GM18861 (cell line): ENCODE data around the gene PDE1A.

Experiments
- ATAC-seq: cut with Tn5 transposase; IDR thresholded peaks from one replicate; pipeline ENCODE4 v1.9.1; 2021; ENCODE audit not compliant: unreplicated experiment

Gene PDE1A

DNA sequence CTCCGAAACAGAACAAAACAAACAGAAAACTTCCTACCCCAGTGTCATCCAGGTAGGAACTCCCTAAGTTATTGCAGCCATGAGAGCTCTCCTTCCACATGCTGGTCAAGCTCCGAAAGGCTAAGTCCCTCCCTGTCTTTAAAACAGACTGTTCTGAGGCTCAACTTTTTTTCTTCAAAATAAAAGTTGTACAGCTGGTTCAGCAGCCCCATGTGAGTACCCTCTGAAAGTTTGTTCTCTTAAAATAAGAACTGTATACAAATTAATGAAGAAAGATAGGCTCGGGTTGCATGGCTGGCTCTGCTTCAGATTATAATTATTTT is at the start of gene PDE1A:
TSS of gene PDE1A (minus strand) at position 119 of the 323 bp plus-strand sequence.
- no peak for ATAC-seq

DNA sequence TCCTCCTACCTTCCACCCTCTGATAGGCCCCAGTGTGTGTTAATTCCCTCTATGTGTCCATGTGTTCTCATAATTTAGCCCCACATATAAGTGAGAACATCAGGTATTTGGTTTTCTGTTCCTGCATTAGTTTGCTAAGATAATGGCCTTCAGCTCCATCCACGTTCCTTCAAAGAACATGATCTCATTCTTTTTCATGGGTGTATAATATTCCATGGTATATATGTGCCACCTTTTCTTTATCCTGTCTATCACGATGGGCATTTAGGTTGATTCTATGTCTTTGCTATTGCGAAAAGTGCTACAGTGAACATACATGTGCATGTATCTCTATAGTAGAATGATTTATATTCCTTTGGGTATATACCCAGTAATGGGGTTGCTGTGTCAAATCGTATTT is 46.8 kb upstream of the PDE1A start:
- no peak for ATAC-seq

DNA sequence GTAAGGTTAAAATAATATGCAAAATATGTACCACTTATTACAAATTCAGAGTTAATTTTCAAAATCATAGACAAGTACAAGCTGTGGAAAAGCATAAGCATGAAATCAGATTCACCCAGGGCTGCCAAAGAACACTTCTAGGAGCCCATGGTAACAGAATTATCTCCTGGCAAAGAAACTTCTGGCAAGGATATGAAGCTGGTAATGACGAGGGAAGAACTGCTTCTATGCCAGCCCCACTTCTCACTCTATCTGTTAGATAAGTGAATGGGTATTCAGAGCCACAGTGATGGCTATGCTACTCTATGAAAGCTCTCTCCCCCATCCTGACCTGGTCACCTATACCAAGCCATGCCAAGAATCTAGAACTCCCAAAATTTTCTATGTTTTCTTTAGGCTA is 36.9 kb upstream of the PDE1A start:
- no peak for ATAC-seq

DNA sequence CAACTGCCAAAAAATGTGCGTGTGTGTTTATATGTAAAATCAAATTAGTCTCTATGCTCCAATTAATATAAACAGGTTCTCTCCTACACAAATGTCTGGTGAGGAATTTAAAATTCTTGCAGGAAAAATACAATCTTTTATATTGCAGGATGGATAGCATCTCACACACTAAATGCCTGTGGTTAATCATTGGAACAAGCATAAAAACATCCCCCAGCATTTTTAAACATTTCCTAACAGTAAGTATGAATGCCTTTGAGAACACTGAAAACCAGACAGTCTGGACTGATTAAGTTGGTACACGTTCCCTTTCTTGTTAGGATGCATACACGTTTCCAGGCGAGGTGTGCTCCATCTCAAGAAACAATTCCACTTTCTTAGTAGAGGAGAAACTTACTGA is 29.9 kb upstream of the PDE1A start:
- no peak for ATAC-seq

DNA sequence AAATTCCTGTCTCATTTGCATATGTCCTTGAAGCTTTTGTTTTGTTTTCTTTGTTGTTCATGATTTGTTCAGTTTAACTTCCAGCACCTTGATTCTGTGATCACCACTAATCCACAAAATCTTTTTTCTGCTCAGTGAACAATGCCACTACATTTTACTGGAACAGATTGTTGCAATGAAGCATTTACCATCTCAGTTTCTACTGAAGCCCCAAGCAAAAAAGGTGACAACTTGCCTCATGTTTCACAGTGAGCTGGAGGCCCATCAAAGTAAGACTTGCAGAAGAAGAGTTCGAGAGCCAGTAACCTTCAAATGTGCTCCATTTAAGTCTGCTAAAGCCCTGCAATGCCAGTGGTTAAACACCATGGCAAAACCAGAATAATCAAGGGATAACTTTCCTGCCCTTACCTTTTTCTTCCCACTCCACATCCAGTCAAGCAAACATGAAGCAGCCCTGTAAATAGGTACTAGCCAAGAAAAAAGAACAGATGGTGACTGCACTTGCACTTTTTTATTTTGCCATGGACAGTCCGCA is 25.7 kb upstream of the PDE1A start:
- ATAC-seq, result no peak

DNA sequence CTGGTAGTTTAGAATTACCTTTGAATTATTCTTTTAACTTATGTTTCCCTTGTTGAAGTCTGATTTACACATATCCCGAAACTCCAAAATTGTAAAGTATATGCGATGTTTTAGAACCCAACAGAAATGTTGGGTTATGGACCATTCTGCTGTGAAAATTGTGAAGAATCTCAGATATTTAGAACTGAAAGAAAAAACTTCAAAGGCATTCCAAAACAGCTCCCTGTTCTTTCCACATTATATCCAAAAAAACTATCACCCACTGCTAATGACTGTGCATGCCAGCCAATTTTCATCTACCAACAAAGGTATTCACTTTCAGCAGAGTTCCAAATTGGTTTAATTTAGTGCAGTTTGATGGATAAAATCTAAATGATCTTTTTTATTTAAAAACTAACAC is 21.5 kb upstream of the PDE1A start:
- ATAC-seq, result no peak

DNA sequence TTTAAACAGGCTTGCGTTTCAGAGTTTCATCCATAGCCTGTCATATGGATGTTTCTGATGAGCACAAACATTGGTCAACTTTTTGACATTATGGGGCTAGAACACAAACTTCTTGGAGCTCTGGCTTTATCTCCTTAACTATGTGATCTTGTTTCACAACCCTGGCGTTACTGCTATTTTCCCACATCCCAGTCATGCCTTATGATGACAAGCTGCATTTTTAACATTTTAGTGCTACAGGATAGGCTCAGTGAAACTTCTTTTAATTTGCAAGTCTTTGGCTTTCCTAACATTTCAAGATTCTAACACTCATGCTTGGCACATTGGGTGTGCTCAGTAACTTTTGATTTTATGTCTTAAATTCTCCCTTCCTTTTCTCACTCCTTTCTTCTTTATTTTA is 21.0 kb upstream of the PDE1A start:
- no peak for ATAC-seq

DNA sequence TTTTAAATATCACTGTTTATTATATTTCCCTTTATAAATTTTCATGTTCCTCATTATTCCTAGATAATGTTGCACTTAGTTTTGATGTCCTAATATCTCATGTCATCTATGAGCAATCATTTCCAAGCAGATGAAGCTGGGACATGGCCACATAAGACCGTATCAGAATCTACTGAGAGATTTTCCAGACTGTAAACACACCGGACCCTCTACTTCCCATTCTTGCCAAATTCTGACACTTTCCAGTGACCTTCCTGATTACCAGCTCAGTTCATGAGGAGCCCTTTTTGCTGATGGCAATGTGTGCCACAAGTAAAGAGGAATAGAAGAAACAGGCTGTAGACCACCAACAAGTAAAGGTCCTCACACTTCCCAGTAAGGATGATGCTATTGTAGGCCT is 20.3 kb upstream of the PDE1A start:
- no peak for ATAC-seq

DNA sequence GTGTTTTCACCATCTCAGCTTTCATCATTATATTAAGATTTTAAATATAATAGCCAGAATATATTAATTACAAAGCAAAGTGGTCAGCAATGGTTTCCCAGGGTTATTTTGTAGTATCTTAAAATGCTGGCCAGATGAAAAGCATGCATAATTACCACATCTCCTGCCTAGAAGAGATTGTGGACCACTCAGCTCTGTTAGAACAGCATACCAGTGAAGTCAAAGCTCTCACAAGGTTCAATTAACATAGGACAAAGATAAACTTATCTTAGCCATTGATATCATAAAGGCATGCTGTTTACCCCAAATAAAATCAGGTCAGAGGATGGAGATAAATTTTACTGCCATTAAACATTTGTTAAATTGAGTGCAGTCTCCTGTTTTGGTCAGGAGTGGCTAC is 19.3 kb upstream of the PDE1A start:
- ATAC-seq, result no peak

DNA sequence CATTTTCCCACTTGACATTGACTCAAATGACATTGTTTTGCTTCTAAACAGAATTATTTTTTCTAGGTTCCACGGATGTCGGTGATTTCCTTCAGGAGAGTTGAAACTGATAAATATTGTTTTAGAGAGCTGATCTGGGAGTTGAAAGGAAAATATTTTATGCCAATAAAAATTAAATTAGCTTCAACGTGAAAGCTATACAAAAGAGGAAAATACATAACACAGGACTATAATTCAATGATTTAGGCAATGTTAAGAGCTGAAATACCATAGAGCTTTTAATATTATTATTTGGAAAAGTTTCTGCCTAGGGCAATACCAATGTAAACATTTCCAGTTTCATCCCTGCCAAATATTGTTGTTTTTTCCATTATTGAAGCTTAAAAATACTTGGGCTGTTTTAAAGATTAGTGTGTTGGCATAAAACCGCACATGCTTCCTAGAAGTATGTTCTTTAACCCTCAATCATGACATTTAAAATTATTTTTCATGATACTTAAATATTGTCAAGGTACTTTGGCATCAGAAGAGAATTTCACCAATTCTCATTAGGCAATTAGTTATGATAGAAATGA is 18.6 kb upstream of the PDE1A start:
- ATAC-seq, result no peak

DNA sequence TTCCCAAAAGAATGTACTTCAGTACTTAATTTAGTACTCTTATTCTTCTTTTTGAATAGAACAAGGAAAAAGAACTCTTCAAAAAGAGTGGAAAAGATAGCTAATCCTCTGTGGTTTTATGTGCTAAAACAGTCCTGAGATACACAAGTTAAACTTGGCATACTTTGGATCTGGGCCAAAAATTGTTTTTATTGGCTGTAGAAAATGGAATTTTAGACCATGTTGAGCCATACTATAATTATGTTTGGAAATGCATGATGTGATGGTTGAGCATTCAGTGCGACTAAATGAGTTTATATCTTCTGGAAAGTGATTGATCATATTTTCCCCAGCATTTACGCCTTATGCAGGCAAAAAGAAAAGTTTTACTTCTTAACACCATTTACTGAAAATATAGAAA is 18.0 kb upstream of the PDE1A start:
- no peak for ATAC-seq

DNA sequence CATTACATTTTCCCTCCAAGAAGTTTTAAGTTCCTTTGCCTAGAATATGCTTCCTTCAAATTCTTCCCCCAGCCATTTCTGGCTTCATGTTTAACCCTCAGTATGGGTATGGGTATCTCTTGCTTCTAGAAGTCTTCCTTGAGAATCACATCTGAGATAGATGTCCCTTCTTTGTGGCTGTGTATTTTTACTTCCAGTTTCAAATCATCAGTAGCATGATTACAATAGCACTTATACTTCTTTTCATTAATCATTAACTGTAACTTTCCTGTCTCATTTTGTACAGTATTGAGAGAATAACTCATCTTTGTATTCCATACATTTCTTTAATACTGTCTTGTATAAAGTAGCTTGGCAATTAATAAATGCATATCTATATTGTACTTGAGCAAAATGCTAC is 17.3 kb upstream of the PDE1A start:
- ATAC-seq, result no peak

DNA sequence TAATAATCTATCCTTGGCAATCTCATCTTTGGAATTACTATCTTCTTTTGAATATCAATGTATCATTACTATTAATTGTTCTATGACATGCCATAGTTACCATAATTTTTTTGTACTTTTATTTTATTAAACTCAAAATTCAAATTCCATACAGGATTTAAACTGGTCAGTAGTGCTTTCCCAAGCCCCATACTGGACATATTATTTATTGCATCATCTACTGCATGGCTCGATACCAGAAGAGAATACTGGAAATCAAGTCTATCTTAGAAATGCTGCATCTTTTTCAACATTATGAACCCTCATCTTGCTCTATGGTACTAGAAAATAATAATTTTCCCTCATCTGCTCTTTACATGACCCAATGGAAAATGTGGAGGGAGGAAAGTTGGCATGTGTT is 9.4 kb upstream of the PDE1A start:
- ATAC-seq, result no peak

DNA sequence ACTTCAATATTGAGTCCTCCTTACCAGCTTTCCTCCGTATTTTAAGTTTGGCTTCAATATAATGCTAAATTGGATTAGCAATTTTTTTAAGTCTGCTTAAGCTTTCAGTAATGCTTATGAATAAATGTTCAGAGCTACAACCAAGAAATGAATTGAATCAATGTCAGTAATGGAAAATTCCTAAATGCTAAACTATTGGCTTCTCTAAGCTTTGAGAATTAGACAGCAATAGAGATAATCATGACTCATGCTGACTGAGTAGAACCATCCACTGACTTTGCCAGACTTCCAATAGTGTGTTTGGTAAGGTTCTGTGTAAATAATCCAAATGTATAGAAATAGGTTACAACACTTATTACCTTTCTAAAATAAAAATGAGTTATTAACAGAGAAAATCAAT is 8.9 kb upstream of the PDE1A start:
- no peak for ATAC-seq

DNA sequence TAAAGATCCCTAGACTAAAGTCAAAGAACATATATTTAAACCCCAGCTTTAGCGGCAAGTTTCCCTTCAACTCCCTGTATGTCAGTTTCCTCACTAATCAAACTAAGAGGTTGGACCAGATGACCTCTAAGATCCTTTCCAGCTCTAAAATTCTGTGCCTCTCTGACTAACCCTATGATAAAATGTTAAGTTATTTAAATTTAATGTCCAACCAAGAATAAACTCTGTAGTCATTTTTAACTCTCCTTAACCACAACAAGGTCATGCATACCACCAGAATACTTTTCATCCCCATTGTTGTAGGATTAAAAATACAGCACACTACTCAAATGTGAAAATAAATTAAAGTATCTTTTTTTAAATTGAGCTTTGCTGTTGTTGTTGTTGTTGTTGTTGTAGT is 5.2 kb upstream of the PDE1A start:
- no peak for ATAC-seq

DNA sequence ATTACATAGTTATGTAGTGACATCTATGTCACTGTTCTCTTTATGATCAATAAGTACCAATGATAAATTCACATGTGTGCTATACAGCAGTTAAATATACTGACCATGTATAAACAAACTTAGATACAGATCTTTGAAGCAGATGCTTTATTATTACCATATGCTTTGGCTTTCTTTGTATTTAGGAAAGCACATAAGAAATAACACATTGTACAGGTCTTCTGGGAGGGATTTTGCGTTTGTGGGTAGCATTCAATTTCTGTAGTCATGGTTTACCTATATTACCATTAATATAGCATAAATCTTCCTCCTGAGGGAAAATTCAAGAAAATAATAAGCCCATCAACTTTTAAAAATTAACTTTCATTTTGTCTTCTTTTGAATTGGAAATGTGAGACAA is 1.6 kb upstream of the PDE1A start:
- ATAC-seq, result no peak

DNA sequence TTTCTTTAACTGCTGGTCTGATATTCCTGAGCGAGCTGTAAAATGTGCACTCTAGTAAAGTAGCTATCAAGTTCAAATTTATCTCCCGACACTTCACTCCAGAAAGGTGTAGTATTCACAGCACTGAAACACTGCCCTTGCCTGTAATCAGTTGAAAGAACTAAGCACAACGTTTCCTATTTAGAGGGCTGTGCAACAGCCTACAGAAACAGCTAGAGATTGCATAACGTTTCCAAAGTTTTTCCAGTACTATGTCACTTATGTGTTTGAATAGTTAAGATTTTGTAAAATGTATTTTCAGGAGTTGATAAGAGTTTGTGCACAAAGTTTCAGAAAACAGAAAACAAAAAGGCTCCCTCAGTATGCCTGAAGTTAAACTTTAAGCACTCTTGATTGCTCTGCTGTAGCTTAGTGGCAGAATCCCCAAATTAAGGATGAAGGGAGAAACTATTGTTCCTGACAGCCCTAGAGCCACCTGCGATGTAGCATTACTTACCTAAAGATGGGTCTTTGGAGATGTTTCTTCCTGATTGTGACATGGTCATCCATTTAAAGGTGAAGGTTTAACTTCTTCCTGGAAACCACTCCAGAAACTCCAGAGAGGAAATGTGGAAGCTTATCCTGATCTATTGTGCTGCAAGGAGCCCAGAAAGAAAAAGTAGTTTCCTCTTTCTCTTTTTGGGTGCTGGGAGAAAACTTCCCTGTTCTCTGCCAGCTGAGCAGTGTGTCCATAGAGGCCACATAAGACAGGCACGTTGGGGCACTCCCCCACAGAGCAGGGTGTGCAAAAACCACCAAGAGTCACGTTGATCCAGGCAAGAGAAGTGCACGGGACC is 536 bp downstream of the PDE1A start:
- no peak for ATAC-seq

DNA sequence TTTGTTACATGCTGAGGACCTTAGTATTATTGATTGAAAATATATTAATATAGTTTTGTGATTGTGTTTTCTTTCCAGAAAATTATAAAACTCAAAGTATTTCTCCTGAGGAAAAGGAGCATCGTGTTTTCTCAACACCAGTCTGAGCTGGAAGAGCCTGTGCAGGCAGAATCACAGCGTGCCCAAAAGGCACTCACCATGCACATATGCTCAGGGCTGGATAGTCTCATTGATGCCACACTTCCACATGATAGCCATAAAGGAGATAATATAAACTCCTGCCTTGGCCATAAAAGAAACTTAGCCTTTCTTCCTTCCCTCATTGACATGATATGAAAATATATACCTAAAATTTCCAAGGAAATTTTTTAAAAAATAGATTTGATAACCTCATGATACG is 4.0 kb downstream of the PDE1A start:
- no peak for ATAC-seq

DNA sequence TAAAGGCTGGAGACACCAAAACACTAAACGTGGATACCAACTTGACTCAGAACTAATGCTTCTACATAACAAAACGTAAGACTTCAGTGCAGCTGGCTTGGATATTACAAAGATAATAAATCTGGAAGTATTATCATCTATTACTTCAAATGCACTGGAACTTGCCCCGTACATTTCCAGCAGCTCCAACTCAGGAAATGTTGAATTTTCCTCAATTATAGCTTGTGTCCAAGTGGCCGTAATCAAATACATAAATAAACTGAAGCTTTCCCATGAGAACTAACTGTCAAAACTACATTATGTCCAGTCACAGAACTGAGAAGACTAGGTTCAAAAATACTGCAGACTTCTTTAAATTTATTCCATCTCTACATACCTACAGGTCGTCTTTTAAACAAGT is 6.2 kb downstream of the PDE1A start:
- ATAC-seq, result no peak

DNA sequence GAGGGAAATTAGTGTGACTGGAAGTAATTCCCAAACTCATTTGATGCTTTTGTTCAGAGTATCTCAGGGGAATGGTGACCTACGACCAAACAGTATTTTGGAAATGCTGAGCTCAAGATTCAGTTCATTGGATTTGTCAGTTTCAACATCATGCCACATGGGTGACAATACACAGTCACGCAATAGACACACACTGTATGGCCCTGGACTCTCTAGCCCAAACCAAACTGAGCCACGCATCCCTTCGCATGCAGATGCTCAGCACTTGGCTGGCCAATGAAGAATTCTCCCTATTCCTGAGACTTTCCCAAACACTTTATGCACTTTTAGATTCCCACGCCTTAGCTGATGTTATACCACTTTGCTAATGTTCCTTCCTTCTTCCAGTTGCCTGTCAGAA is 10.0 kb downstream of the PDE1A start:
- ATAC-seq, result no peak

DNA sequence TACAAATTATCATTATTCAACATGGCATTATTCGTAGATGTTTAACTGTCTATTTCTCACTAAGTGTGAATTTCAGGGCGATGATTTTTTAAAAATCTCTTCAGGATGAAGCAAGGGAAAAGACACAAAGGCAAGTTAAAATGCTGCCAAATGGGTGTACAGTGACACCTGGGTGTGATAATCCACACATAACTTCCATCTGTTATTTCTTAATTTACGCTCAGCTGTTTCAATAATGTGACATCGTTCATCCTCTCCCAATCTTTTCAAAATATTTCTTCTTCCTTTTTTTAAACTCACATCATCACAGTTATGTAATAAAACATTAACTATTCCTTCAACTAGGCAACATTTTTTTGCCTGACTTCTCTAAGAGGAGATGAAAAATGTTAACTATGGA is 10.6 kb downstream of the PDE1A start:
- no peak for ATAC-seq

DNA sequence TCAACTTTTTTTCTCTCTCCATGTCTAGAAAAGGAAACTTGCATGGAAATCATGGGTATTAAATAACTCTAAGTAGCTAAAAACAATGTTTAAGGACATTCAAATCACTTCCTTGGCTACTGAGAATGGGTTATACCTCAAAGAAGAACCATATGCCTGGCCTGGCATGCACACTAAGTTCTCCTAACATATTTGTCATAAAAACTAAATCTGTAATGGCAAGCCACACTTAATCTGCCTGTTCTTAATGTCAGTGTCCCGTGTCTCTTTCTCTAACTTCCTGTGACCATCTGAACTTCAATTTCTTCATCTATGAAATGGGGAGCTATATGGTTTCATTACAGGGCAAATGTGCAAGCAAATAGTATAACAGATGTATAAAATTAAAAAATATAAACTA is 11.1 kb downstream of the PDE1A start:
- ATAC-seq, result no peak

DNA sequence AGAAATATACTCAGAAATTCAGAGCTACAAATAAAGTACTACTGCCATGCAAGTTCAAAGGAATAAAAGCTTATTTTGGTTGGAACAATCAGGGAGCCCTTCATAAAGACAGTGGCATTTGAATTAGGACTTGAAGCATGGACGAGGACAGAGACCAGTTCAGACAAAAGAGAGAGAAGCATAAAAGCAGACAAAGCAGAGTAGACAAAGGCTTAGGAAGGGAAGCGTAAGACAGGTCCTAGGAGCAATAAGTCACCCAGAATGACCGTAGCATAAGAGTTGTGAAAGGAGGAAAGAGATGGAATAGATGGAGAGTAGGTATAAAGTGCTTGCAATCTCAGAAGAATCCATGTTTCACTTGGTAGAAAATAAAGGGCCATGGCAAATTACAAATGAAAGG is 14.0 kb downstream of the PDE1A start:
- ATAC-seq, result no peak
